ENCODE results near the gene TRANK1. TPM values are rescaled to one million over a fixed set of nuclear protein-coding genes. Genes with fewer than 3 reads are reported as not detected.

TRANK1 gene
- total and polyA plus RNA-seq, 4 donors: 2.9 to 40.0 (median 10.2) TPM

DNA sequence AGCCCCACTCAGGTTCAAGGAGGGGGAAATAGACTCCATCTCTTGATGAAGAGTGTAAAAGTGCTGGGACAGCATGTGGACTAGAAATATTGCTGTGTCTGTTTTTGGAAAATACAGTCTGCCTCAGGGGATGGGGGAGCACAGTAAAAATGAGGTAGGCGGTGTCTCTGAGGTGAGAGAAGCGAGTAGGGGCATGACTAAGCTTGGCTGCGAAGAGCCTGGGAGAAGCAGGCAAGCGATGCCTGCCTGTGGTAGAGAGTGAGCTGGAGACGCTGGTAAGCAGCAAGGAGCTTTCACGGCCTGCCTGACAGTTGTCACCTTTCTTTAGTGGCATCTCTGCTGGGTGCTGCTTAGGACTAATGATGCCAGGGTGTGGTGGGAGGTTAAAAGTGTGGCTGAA lies 131.5 kb downstream of the TRANK1 start:
- 88% methylated on average over 6 of the region's 6 CpGs for WGBS
- Histone ChIP-seq H3K4me3 (ENCODE audit: low read depth in 1 of 3, low read length in 3 of 3) (no peak overlapping the region), H3K9me3 (ENCODE audit: control insufficient read depth in 4 of 4, low read length in 3 of 4) (peaks cover 0 to 2% (median 0%) of the 10 kb centered on the region in 4 donors), H3K27ac (ENCODE audit: low read depth in 1 of 2, low read length in 2 of 2) (no peak overlapping the region), H3K36me3 (ENCODE audit: control insufficient read depth in 4 of 4, insufficient read depth in 3 of 4, low read depth in 1 of 4, low read length in 3 of 4) (no peaks in the 10 kb centered on the region), H3K4me1 (ENCODE audit: control insufficient read depth in 4 of 4, insufficient read depth in 4 of 4, low read length in 3 of 4) (no peaks in the 10 kb centered on the region), H3K27me3 (ENCODE audit: control insufficient read depth in 4 of 4, insufficient read depth in 4 of 4, low read length in 3 of 4) (no peaks in the 10 kb centered on the region), H3K9ac (ENCODE audit: low read depth in 1 of 2, low read length in 2 of 2) (no peak overlapping the region)
- no peak for DNase-seq (ENCODE audit: low spot score)
- TF ChIP-seq FOXA2 (IDR thresholded peaks at IDR 0.05): no peak
- TF ChIP-seq HNF4A (conservative IDR thresholded peaks at IDR 0.05): no peak
- no peak for TF ChIP-seq NR2F2 (IDR thresholded peaks at IDR 0.05)
- TF ChIP-seq SP1 (IDR thresholded peaks at IDR 0.05): no peak
- TF ChIP-seq RXRA (IDR thresholded peaks at IDR 0.05): no peak
- TF ChIP-seq GABPA (IDR thresholded peaks at IDR 0.05 in 1 of 2, conservative IDR thresholded peaks at IDR 0.05 in 1 of 2): no peak
- TF ChIP-seq, protein P1, sequence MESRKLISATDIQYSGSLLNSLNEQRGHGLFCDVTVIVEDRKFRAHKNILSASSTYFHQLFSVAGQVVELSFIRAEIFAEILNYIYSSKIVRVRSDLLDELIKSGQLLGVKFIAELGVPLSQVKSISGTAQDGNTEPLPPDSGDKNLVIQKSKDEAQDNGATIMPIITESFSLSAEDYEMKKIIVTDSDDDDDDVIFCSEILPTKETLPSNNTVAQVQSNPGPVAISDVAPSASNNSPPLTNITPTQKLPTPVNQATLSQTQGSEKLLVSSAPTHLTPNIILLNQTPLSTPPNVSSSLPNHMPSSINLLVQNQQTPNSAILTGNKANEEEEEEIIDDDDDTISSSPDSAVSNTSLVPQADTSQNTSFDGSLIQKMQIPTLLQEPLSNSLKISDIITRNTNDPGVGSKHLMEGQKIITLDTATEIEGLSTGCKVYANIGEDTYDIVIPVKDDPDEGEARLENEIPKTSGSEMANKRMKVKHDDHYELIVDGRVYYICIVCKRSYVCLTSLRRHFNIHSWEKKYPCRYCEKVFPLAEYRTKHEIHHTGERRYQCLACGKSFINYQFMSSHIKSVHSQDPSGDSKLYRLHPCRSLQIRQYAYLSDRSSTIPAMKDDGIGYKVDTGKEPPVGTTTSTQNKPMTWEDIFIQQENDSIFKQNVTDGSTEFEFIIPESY (IDR thresholded peaks at IDR 0.05): no peak
- TF ChIP-seq, protein P2, sequence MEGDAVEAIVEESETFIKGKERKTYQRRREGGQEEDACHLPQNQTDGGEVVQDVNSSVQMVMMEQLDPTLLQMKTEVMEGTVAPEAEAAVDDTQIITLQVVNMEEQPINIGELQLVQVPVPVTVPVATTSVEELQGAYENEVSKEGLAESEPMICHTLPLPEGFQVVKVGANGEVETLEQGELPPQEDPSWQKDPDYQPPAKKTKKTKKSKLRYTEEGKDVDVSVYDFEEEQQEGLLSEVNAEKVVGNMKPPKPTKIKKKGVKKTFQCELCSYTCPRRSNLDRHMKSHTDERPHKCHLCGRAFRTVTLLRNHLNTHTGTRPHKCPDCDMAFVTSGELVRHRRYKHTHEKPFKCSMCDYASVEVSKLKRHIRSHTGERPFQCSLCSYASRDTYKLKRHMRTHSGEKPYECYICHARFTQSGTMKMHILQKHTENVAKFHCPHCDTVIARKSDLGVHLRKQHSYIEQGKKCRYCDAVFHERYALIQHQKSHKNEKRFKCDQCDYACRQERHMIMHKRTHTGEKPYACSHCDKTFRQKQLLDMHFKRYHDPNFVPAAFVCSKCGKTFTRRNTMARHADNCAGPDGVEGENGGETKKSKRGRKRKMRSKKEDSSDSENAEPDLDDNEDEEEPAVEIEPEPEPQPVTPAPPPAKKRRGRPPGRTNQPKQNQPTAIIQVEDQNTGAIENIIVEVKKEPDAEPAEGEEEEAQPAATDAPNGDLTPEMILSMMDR (IDR thresholded peaks at IDR 0.05; ENCODE audit: low read depth, low read length, missing input control): no peak
- no peak for TF ChIP-seq YY1 (IDR thresholded peaks at IDR 0.05)
- TF ChIP-seq, protein P3, sequence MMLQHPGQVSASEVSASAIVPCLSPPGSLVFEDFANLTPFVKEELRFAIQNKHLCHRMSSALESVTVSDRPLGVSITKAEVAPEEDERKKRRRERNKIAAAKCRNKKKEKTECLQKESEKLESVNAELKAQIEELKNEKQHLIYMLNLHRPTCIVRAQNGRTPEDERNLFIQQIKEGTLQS (IDR thresholded peaks at IDR 0.05): no peak
- TF ChIP-seq, protein P4, sequence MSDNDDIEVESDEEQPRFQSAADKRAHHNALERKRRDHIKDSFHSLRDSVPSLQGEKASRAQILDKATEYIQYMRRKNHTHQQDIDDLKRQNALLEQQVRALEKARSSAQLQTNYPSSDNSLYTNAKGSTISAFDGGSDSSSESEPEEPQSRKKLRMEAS (IDR thresholded peaks at IDR 0.05): no peak

DNA sequence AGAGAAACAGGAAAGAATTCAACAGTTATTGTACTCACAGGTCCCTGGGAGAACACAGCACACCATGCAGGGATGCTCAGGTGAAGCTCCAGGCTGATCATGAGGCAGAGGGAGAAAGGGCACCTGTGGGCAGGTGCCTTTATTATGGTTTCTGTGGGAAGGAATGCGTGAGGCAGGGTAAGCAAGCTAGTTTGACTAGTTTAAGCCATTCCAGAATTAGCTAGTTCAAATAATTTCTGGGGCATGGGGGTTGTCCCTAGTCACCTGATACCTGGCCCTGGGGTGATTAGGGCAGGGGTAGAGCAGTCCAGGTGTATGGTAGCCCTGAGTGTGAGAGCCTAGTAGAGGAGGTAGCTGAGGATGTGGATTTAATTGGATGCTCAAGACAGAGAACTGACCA lies 132.6 kb downstream of the TRANK1 start:
- H3K36me3 ChIP-seq (ENCODE audit: control insufficient read depth in 4 of 4, insufficient read depth in 3 of 4, low read depth in 1 of 4, low read length in 3 of 4): no peaks in the 10 kb centered on the region
- H3K4me3 ChIP-seq (ENCODE audit: low read depth in 1 of 3, low read length in 3 of 3): no peak overlapping the region
- TF ChIP-seq EGR1 (IDR thresholded peaks at IDR 0.05; ENCODE audit: low read depth in 2 of 2) (no peak), RXRA (IDR thresholded peaks at IDR 0.05) (no peak), FOXA2 (IDR thresholded peaks at IDR 0.05) (no peak), JUND (IDR thresholded peaks at IDR 0.05) (no peak), TAF1 (conservative IDR thresholded peaks at IDR 0.05) (no peak), NR2F2 (IDR thresholded peaks at IDR 0.05) (no peak), HNF4G (IDR thresholded peaks at IDR 0.05) (no peak)
- TF ChIP-seq, protein P2 (IDR thresholded peaks at IDR 0.05; ENCODE audit: low read depth, low read length, missing input control): no peak
- TF ChIP-seq, protein P5, sequence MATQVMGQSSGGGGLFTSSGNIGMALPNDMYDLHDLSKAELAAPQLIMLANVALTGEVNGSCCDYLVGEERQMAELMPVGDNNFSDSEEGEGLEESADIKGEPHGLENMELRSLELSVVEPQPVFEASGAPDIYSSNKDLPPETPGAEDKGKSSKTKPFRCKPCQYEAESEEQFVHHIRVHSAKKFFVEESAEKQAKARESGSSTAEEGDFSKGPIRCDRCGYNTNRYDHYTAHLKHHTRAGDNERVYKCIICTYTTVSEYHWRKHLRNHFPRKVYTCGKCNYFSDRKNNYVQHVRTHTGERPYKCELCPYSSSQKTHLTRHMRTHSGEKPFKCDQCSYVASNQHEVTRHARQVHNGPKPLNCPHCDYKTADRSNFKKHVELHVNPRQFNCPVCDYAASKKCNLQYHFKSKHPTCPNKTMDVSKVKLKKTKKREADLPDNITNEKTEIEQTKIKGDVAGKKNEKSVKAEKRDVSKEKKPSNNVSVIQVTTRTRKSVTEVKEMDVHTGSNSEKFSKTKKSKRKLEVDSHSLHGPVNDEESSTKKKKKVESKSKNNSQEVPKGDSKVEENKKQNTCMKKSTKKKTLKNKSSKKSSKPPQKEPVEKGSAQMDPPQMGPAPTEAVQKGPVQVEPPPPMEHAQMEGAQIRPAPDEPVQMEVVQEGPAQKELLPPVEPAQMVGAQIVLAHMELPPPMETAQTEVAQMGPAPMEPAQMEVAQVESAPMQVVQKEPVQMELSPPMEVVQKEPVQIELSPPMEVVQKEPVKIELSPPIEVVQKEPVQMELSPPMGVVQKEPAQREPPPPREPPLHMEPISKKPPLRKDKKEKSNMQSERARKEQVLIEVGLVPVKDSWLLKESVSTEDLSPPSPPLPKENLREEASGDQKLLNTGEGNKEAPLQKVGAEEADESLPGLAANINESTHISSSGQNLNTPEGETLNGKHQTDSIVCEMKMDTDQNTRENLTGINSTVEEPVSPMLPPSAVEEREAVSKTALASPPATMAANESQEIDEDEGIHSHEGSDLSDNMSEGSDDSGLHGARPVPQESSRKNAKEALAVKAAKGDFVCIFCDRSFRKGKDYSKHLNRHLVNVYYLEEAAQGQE (IDR thresholded peaks at IDR 0.05): no peak
- WGBS: 95% methylated on average over 1 of the region's 1 CpG
- H3K27ac ChIP-seq (ENCODE audit: low read depth in 1 of 2, low read length in 2 of 2): no peak overlapping the region
- H3K4me1 ChIP-seq (ENCODE audit: control insufficient read depth in 4 of 4, insufficient read depth in 4 of 4, low read length in 3 of 4): no peaks in the 10 kb centered on the region
- H3K9ac ChIP-seq (ENCODE audit: low read depth in 1 of 2, low read length in 2 of 2): no peak overlapping the region
- H3K27me3 ChIP-seq (ENCODE audit: control insufficient read depth in 4 of 4, insufficient read depth in 4 of 4, low read length in 3 of 4): no peaks in the 10 kb centered on the region
- no peak for DNase-seq (ENCODE audit: low spot score)
- peaks cover 0 to 3% (median 0%) of the 10 kb centered on the region in 4 donors for H3K9me3 ChIP-seq (ENCODE audit: control insufficient read depth in 4 of 4, low read length in 3 of 4)
